Hepatocyte (in vitro differentiated cells): Measurements from ENCODE around the gene PHACTR3. TPM values are rescaled to one million over a fixed set of nuclear protein-coding genes. Genes with fewer than 3 reads are reported as not detected.

ENCODE experiments used
- DNase-seq: peaks from one replicate; pipeline ENCODE4 v3.0.0-alpha.2; 2016; ENCODE audit warnings: low spot score
- H2AFZ ChIP-seq: fragments of 200-600 bp; sonication (generic); 2 replicates; pipeline ENCODE4 v1.6.0; 2016; ENCODE audit warnings: antibody characterized with exemption, mild to moderate bottlenecking
- H3K27ac ChIP-seq: fragments of 200-600 bp; sonication (generic); 2 replicates; pipeline ENCODE4 v1.5.1; 2016; ENCODE audit warnings: mild to moderate bottlenecking
- H3K27me3 ChIP-seq: fragments of 200-600 bp; sonication (generic); 2 replicates; pipeline ENCODE4 v1.6.1; 2016
- H3K36me3 ChIP-seq: fragments of 200-600 bp; sonication (generic); replicated peaks from 2 replicates; pipeline ENCODE4 v1.5.1; 2016; ENCODE audit warnings: low read depth; ENCODE audit not compliant: insufficient read depth
- H3K4me1 ChIP-seq: fragments of 200-600 bp; sonication (generic); 2 replicates; pipeline ENCODE4 v1.5.1; 2016; ENCODE audit warnings: mild to moderate bottlenecking, moderate library complexity; ENCODE audit not compliant: insufficient read depth
- H3K4me2 ChIP-seq: fragments of 200-600 bp; sonication (generic); 2 replicates; pipeline ENCODE4 v1.6.0; 2016
- H3K4me3 ChIP-seq: fragments of 200-600 bp; sonication (generic); 2 replicates; pipeline ENCODE4 v1.5.1; 2016; ENCODE audit warnings: mild to moderate bottlenecking
- H3K79me2 ChIP-seq: fragments of 200-600 bp; sonication (generic); 2 replicates; pipeline ENCODE4 v1.6.0; 2017; ENCODE audit warnings: mild to moderate bottlenecking
- H3K9me2 ChIP-seq: fragments of 200-600 bp; sonication (generic); replicated peaks from 2 replicates; pipeline ENCODE4 v1.6.0; 2017; ENCODE audit warnings: mild to moderate bottlenecking; ENCODE audit not compliant: insufficient read depth
- H3K9me3 ChIP-seq: fragments of 200-600 bp; sonication (generic); 2 replicates; pipeline ENCODE4 v1.5.1; 2016; ENCODE audit warnings: low read depth, mild to moderate bottlenecking
- H4K20me1 ChIP-seq: fragments of 200-600 bp; sonication (generic); 2 replicates; pipeline ENCODE4 v1.6.0; 2016; ENCODE audit warnings: mild to moderate bottlenecking; ENCODE audit not compliant: insufficient read depth, poor library complexity, severe bottlenecking
- CTCF ChIP-seq: fragments of 200-600 bp; sonication (generic); IDR thresholded peaks from 2 replicates; pipeline ENCODE4 v1.5.1; 2016; ENCODE audit warnings: antibody characterized with exemption, mild to moderate bottlenecking; ENCODE audit not compliant: poor library complexity
- EZH2 ChIP-seq: fragments of 200-600 bp; sonication (generic); IDR thresholded peaks from 2 replicates; pipeline ENCODE4 v1.6.1; 2016; ENCODE audit warnings: antibody characterized with exemption, mild to moderate bottlenecking, borderline replicate concordance
- EZH2phosphoT487 ChIP-seq: fragments of 200-600 bp; sonication (generic); IDR thresholded peaks from one replicate; pipeline ENCODE4 v1.6.1; 2018; ENCODE audit warnings: antibody characterized with exemption, mild to moderate bottlenecking, low read depth, moderate library complexity; ENCODE audit not compliant: unreplicated experiment, severe bottlenecking
- WGBS: methylation state at CpG from one replicate; pipeline ENCODE4 v1.1.6; 2016; ENCODE audit warnings: low lambda C conversion rate; ENCODE audit errors: missing lambda C conversion rate; 5-methylcytosine and 5-hydroxymethylcytosine counted together
- polyA plus RNA-seq: library from polyadenylated mRNA; unstranded; fragments of >200 nt; fragmentation: Nextera tagmentation; extraction: Ambion mirVana; gene quantifications from 2 replicates; pipeline ENCODE4 v1.2.1, GENCODE V29; 2016
- total RNA-seq: library from RNA; depleted of rRNA; stranded (reverse); fragments of >200 nt; gene quantifications from 2 replicates; pipeline ENCODE4 v1.2.3, GENCODE V29; 2014

Gene PHACTR3
- total and polyA plus RNA-seq, 2 experiments from 2014 or later, result 5.2 to 7.5 TPM

GRCh38 chr20:59792300-59792699 lies 188.0 kb downstream of the PHACTR3 start:
- Histone ChIP-seq H3K9me3 (peaks cover 12% of the 10 kb centered on the region), H3K4me3 (no peak overlapping the region), H4K20me1 (no peaks in the 10 kb centered on the region), H2AFZ (no peak overlapping the region), H3K4me1 (no peaks in the 10 kb centered on the region), H3K9me2 (no peaks in the 10 kb centered on the region), H3K4me2 (no peak overlapping the region), H3K79me2 (no peaks in the 10 kb centered on the region), H3K27me3 (peaks cover 15% of the 10 kb centered on the region), H3K27ac (no peak overlapping the region), H3K36me3 (no peaks in the 10 kb centered on the region)
- WGBS, result 90% methylated on average over 1 of the region's 1 CpG
- TF ChIP-seq EZH2phosphoT487, result no peak
- no peak for TF ChIP-seq EZH2
- no peak for TF ChIP-seq CTCF
- DNase-seq, result no peak

- H3K27me3 ChIP-seq, result peaks cover 13% of the 10 kb centered on the region
- H3K4me1 ChIP-seq, result no peaks in the 10 kb centered on the region
- H2AFZ ChIP-seq, result no peak overlapping the region
- TF ChIP-seq EZH2phosphoT487 (no peak), EZH2 (no peak), CTCF (no peak)
- H3K9me3 ChIP-seq, result peaks cover 12% of the 10 kb centered on the region
- no peak overlapping the region for H3K4me2 ChIP-seq
- no peaks in the 10 kb centered on the region for H4K20me1 ChIP-seq
- no peak overlapping the region for H3K4me3 ChIP-seq
- H3K36me3 ChIP-seq, result no peaks in the 10 kb centered on the region
- 47% methylated on average over 2 of the region's 2 CpGs for WGBS
- no peaks in the 10 kb centered on the region for H3K79me2 ChIP-seq
- no peak for DNase-seq
- no peak overlapping the region for H3K27ac ChIP-seq
- H3K9me2 ChIP-seq, result no peaks in the 10 kb centered on the region
Observed at GRCh38 chr20:59794555-59794954, 190.2 kb downstream of the PHACTR3 start.

DNA sequence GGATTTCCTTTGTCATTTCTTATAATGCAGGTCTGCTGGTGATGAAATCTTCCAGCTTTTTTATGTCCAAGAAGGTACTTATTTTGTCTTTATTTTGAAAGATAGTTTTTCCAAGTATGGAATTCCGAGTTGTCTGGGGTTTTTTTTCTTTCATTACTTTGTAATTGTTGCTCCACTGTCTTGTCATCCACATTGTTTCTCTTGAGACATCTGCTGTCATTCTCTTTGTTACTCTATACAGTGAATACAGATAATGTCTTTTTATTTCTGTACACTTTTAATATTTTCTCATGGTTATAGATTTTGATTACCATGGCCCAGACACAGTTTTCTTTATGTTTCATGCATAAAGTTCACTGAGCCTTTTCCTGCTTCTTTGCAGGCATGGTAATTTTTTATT lies 196.0 kb downstream of the PHACTR3 start:
- peaks cover 12% of the 10 kb centered on the region for H3K9me3 ChIP-seq
- no peak overlapping the region for H3K4me2 ChIP-seq
- peaks cover 11% of the 10 kb centered on the region for H3K4me1 ChIP-seq
- no peaks in the 10 kb centered on the region for H4K20me1 ChIP-seq
- DNase-seq, result no peak
- no peak overlapping the region for H3K4me3 ChIP-seq
- no peaks in the 10 kb centered on the region for H3K27me3 ChIP-seq
- TF ChIP-seq EZH2phosphoT487, result no peak
- no peak for TF ChIP-seq CTCF
- no peak for TF ChIP-seq EZH2
- H3K36me3 ChIP-seq, result no peaks in the 10 kb centered on the region
- no peak overlapping the region for H2AFZ ChIP-seq
- 41% methylated on average over 1 of the region's 1 CpG for WGBS
- H3K79me2 ChIP-seq, result no peaks in the 10 kb centered on the region
- H3K9me2 ChIP-seq, result no peaks in the 10 kb centered on the region
- no peak overlapping the region for H3K27ac ChIP-seq

DNA sequence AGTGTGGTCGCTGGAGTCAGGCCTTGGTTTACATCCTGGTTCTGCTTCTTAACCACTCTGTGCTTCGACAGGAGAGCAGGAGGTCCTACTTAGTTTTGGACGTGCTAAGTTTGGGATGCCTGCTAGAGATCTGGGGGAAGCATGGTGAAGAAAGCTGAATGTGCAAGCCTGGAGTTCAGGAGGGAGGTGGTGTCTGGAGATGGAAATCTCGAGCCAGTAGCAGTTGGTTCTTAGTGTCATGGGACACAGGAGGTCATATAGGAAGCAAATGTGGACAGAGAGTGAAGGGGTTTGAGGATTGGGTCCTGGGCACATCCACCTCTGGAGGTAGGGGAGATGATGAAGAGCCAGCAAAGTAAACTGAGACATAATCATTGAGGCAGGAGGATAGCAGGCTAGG lies 197.7 kb downstream of the PHACTR3 start:
- H3K4me2 ChIP-seq, result no peak overlapping the region
- H3K4me3 ChIP-seq, result no peak overlapping the region
- no peaks in the 10 kb centered on the region for H4K20me1 ChIP-seq
- no peak for DNase-seq
- H3K9me3 ChIP-seq, result peaks cover 3% of the 10 kb centered on the region
- no peaks in the 10 kb centered on the region for H3K79me2 ChIP-seq
- WGBS, result 71% methylated on average over 4 of the region's 4 CpGs
- no peak overlapping the region for H2AFZ ChIP-seq
- no peak overlapping the region for H3K27ac ChIP-seq
- no peaks in the 10 kb centered on the region for H3K36me3 ChIP-seq
- TF ChIP-seq CTCF (no peak), EZH2 (no peak), EZH2phosphoT487 (no peak)
- no peaks in the 10 kb centered on the region for H3K27me3 ChIP-seq
- H3K9me2 ChIP-seq, result no peaks in the 10 kb centered on the region
- peaks cover 12% of the 10 kb centered on the region for H3K4me1 ChIP-seq
